Measurements from ENCODE around the gene CACNA2D2. TPM values are rescaled to one million over a fixed set of nuclear protein-coding genes. Genes with fewer than 3 reads are reported as not detected.

CACNA2D2 gene
- total and polyA plus RNA-seq, 2 of the 4 experiments (the other 2 are of a cell fraction) = 0.15 TPM; not detected in 1

GRCh38 chr3:50385754-50386153 lies 117.7 kb downstream of the CACNA2D2 start:
- Histone ChIP-seq H3K56ac (ENCODE audit: extremely low read depth, insufficient read depth, low read length) (no peak overlapping the region), H3K36me3 (ENCODE audit: control insufficient read depth, insufficient read depth, low read length) (no peaks in the 10 kb centered on the region), H4K5ac (ENCODE audit: low read depth, low read length) (no peak overlapping the region), H2BK5ac (ENCODE audit: low read depth, low read length, poor library complexity, severe bottlenecking) (no peak overlapping the region), H3K4me2 (ENCODE audit: low read depth, low read length) (no peak overlapping the region), H2AK9ac (replicated peaks; ENCODE audit: low read depth, low read length, poor library complexity) (no peak overlapping the region), H3K4me1 (ENCODE audit: control insufficient read depth, insufficient read depth, low read length) (no peaks in the 10 kb centered on the region), H3K23ac (ENCODE audit: low read depth, low read length) (no peak overlapping the region), H3K9ac (ENCODE audit: low read depth, low read length) (no peak overlapping the region), H4K8ac (ENCODE audit: low read depth in 2 of 2, low read length in 2 of 2) (no peak overlapping the region), H3K14ac (replicated peaks; ENCODE audit: low read depth, low read length) (no peak overlapping the region), H2BK120ac (ENCODE audit: low read depth, low read length) (no peak overlapping the region), H2BK15ac (ENCODE audit: low read depth, low read length) (no peak overlapping the region), H3K4ac (ENCODE audit: low read depth, low read length) (no peak overlapping the region), H3K9me3 (ENCODE audit: control insufficient read depth, insufficient read depth, low read length) (no peaks in the 10 kb centered on the region), H3K27ac (ENCODE audit: insufficient read depth, low read length) (no peak overlapping the region), H3K18ac (ENCODE audit: low read depth, low read length) (no peak overlapping the region), H2BK20ac (ENCODE audit: low read depth, low read length) (no peak overlapping the region), H2AK5ac (ENCODE audit: low read depth, low read length) (no peak overlapping the region), H3K9me1 (ENCODE audit: insufficient read depth, low read length) (no peaks in the 10 kb centered on the region), H3K79me1 (ENCODE audit: low read depth in 1 of 2, low read length in 2 of 2) (no peaks in the 10 kb centered on the region), H2AFZ (replicated peaks; ENCODE audit: low read length, poor library complexity) (no peak overlapping the region), H4K91ac (ENCODE audit: insufficient read depth, low read depth, low read length) (no peak overlapping the region), H3K4me3 (ENCODE audit: insufficient read depth, low read depth, low read length) (no peak overlapping the region), H3K27me3 (ENCODE audit: control insufficient read depth, insufficient read depth, low read length) (peaks cover 56% of the 10 kb centered on the region), H4K20me1 (ENCODE audit: insufficient read depth, low read length) (no peaks in the 10 kb centered on the region)
- no CpG with 5 or more reads among the region's 13 CpGs for WGBS, 2 experiments (ENCODE audit: extremely low coverage in 2 of 2, insufficient read length in 1 of 2)
- CTCF ChIA-PET = no interaction called here
- no peak for ATAC-seq (ENCODE audit: low read depth)
- in situ Hi-C loops (cut with MboI; ENCODE audit: low sequenced_read_pairs) = no loop called here
- dilution Hi-C loops (cut with HindIII; ENCODE audit: low sequenced_read_pairs, unreplicated experiment) = no loop called here
- BruUV-seq (replicated peaks) = no TSS peak
- intact Hi-C loops (cut with micrococcal nuclease) = no loop called here
- no peak for DNase-seq
- no peak for TF ChIP-seq MXI1 (IDR thresholded peaks at IDR 0.05; ENCODE audit: borderline replicate concordance, low read depth, low read length)
- no peak for TF ChIP-seq CEBPB (IDR thresholded peaks at IDR 0.05; ENCODE audit: low read depth, low read length)
- TF ChIP-seq MAZ (IDR thresholded peaks at IDR 0.05; ENCODE audit: borderline replicate concordance, low read depth, low read length) = no peak
- TF ChIP-seq SMC3 (IDR thresholded peaks at IDR 0.05; ENCODE audit: low read depth, low read length) = no peak
- TF ChIP-seq RCOR1 (IDR thresholded peaks at IDR 0.05; ENCODE audit: insufficient replicate concordance, low read length) = no peak
- no peak for TF ChIP-seq POLR2A (IDR thresholded peaks at IDR 0.05; ENCODE audit: low read depth, low read length)
- TF ChIP-seq, protein P1, sequence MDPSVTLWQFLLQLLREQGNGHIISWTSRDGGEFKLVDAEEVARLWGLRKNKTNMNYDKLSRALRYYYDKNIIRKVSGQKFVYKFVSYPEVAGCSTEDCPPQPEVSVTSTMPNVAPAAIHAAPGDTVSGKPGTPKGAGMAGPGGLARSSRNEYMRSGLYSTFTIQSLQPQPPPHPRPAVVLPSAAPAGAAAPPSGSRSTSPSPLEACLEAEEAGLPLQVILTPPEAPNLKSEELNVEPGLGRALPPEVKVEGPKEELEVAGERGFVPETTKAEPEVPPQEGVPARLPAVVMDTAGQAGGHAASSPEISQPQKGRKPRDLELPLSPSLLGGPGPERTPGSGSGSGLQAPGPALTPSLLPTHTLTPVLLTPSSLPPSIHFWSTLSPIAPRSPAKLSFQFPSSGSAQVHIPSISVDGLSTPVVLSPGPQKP (IDR thresholded peaks at IDR 0.05; ENCODE audit: borderline replicate concordance, low read depth, low read length) = no peak
- no peak for TF ChIP-seq NFE2L2 (IDR thresholded peaks at IDR 0.05; ENCODE audit: low read depth, low read length)
- POLR2A ChIA-PET (ENCODE audit: unreplicated experiment) = no interaction called here
